Neural cell (in vitro differentiated cells): ENCODE results near the gene CAPN10. TPM values are rescaled to one million over a fixed set of nuclear protein-coding genes. Genes with fewer than 3 reads are reported as not detected.

Experiments
- H2AFZ ChIP-seq: fragments of 200-600, 300-800 bp; sonication (generic), shearing (Covaris generic); 2 replicates; pipeline ENCODE4 v1.6.0; 2014; ENCODE audit warnings: low read depth, mild to moderate bottlenecking, antibody characterized with exemption, low read length, moderate library complexity
- H3F3A ChIP-seq: fragments of 200-600 bp; shearing (Covaris generic); 2 replicates; pipeline ENCODE4 v1.6.1; 2016; ENCODE audit warnings: mild to moderate bottlenecking, moderate library complexity, mixed read lengths, antibody characterized with exemption, low read length; ENCODE audit not compliant: insufficient read depth, poor library complexity, severe bottlenecking
- H3K27ac ChIP-seq: fragments of 200-600, 300-800 bp; sonication (generic), shearing (Covaris generic); 2 replicates; pipeline ENCODE4 v1.5.1; 2014; ENCODE audit warnings: mild to moderate bottlenecking, low read length, moderate library complexity
- H3K27me3 ChIP-seq: fragments of 300-800, 200-600 bp; sonication (generic), shearing (Covaris generic); 2 replicates; pipeline ENCODE4 v1.6.0; 2014; ENCODE audit warnings: mild to moderate bottlenecking, low read depth, low read length, moderate library complexity; ENCODE audit not compliant: insufficient read depth
- H3K36me3 ChIP-seq: fragments of 300-800, 200-600 bp; sonication (generic), shearing (Covaris generic); 2 replicates; pipeline ENCODE4 v1.5.1; 2014; ENCODE audit warnings: mild to moderate bottlenecking, antibody characterized with exemption, low read length, moderate library complexity; ENCODE audit not compliant: insufficient read depth
- H3K4me2 ChIP-seq: fragments of 300-800, 200-600 bp; sonication (generic), shearing (Covaris generic); 2 replicates; pipeline ENCODE4 v1.6.0; 2014; ENCODE audit warnings: mild to moderate bottlenecking, low read length
- H3K4me3 ChIP-seq: fragments of 300-800, 200-600 bp; sonication (generic), shearing (Covaris generic); 2 replicates; pipeline ENCODE4 v1.5.1; 2014; ENCODE audit warnings: mild to moderate bottlenecking, low read length, moderate library complexity
- H3K79me2 ChIP-seq: fragments of 200-600 bp; shearing (Covaris generic); replicated peaks from 2 replicates; pipeline ENCODE4 v1.6.0; 2014; ENCODE audit warnings: mild to moderate bottlenecking, low read length, moderate library complexity; ENCODE audit not compliant: insufficient read depth
- H3K9ac ChIP-seq: fragments of 300-800, 200-600 bp; sonication (generic), shearing (Covaris generic); 2 replicates; pipeline ENCODE4 v1.6.1; 2016; ENCODE audit warnings: mild to moderate bottlenecking, low read length, mixed read lengths
- H3K9me2 ChIP-seq: fragments of 200-600 bp; shearing (Covaris generic); 2 replicates; pipeline ENCODE4 v1.6.1; 2016; ENCODE audit warnings: mild to moderate bottlenecking, low read length, mixed read lengths; ENCODE audit not compliant: insufficient read depth
- H3K9me3 ChIP-seq: fragments of 200-600, 300-800 bp; sonication (generic), shearing (Covaris generic); 2 replicates; pipeline ENCODE4 v1.6.1; 2016; ENCODE audit warnings: mild to moderate bottlenecking, mixed run types, low read length, moderate library complexity, mixed read lengths
- H4K20me1 ChIP-seq: fragments of 200-600 bp; shearing (Covaris generic); 2 replicates; pipeline ENCODE4 v1.6.1; 2016; ENCODE audit warnings: mild to moderate bottlenecking, mixed run types; ENCODE audit not compliant: insufficient read depth
- EP300 ChIP-seq: fragments of 450-650 bp; conservative IDR thresholded peaks from 2 replicates; pipeline ENCODE4 v1.6.1; 2014; ENCODE audit warnings: antibody characterized with exemption, mild to moderate bottlenecking, moderate library complexity; ENCODE audit not compliant: poor library complexity, severe bottlenecking
- EZH2 ChIP-seq: fragments of 200-600, 300-800 bp; shearing (Covaris generic), sonication (generic); IDR thresholded peaks from 2 replicates; pipeline ENCODE4 v1.6.1; 2014; ENCODE audit warnings: antibody characterized with exemption, low read length, borderline replicate concordance, mild to moderate bottlenecking; ENCODE audit not compliant: insufficient read depth, poor library complexity, severe bottlenecking
- MXI1 ChIP-seq: fragments of 450-650 bp; conservative IDR thresholded peaks from 2 replicates; pipeline ENCODE4 v1.6.1; 2014; ENCODE audit warnings: antibody characterized with exemption, mild to moderate bottlenecking; ENCODE audit not compliant: poor library complexity, severe bottlenecking
- POLR2AphosphoS5 ChIP-seq: IDR thresholded peaks from 2 replicates; pipeline ENCODE4 v1.6.1; 2012
- RAD21 ChIP-seq: fragments of 450-650 bp; conservative IDR thresholded peaks from 2 replicates; pipeline ENCODE4 v1.6.1; 2014; ENCODE audit warnings: antibody characterized with exemption, mild to moderate bottlenecking, moderate library complexity
- SMC3 ChIP-seq: fragments of 450-650 bp; conservative IDR thresholded peaks from 2 replicates; pipeline ENCODE4 v1.6.1; 2014; ENCODE audit warnings: antibody characterized with exemption, mild to moderate bottlenecking, moderate library complexity; ENCODE audit not compliant: poor library complexity
- TAF1 ChIP-seq: IDR thresholded peaks from 2 replicates; pipeline ENCODE4 v1.6.1; 2012; ENCODE audit warnings: low read depth
- polyA plus RNA-seq: library from polyadenylated mRNA; depleted of rRNA; stranded (reverse); fragments of >200 nt; gene quantifications from 2 replicates; pipeline ENCODE4 v1.2.3, GENCODE V29; 2014
- TF ChIP-seq, protein P1 (sequence below): fragments of 450-650 bp; IDR thresholded peaks from 2 replicates; pipeline ENCODE4 v1.5.1; 2014; ENCODE audit warnings: antibody characterized with exemption, mild to moderate bottlenecking, moderate library complexity; ENCODE audit not compliant: poor library complexity, severe bottlenecking
- TF ChIP-seq, protein P2 (sequence below): IDR thresholded peaks from 2 replicates; pipeline ENCODE4 v1.6.1; 2012; ENCODE audit warnings: borderline replicate concordance

CAPN10 gene
- polyA plus RNA-seq, 1 donor from 2014 or later: 120 TPM

DNA sequence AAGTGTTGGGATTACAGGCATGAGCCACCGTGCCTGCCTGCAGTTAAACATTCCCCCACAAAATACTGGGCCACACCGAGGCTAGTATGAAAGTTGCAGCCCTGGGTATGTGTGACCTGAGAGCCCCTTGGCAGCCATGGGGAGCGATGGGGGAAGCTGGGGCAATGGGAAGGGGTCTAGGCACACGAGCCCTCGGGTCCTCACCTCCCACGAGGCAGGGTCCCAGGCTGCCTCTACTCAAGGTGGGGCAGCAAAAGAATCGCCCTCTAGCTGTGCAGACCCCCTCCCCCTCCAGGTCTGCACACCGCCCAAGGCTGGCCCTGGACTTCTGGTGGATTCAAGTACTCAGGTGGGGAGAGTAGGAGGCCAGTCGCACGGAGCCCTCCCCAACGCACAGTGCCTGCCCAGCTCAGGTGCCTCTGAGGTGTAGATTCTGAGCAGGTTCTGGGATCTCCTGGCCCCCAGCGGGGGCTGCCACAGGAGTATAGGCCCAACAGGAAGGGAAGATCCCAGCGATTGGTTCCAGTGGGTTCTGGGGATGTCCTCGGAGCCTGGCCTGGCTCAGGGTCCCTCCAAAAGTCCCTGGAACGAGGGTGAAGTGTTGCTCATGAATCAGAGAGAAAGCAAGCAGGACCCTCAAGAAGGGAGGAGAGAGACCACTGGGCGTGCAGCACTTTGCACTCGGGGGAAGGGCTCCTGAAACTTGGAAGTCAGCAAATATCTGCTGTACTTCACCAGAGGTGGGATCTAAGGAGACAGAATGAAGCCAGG lies 41.4 kb downstream of the CAPN10 start:
- Histone ChIP-seq H3K27ac (no peak overlapping the region), H2AFZ (no peak overlapping the region), H3K9me2 (no peaks in the 10 kb centered on the region), H3K9ac (no peak overlapping the region), H3F3A (no peaks in the 10 kb centered on the region), H3K9me3 (no peaks in the 10 kb centered on the region), H4K20me1 (no peaks in the 10 kb centered on the region), H3K79me2 (no peaks in the 10 kb centered on the region), H3K4me2 (no peak overlapping the region), H3K27me3 (no peaks in the 10 kb centered on the region), H3K36me3 (no peaks in the 10 kb centered on the region), H3K4me3 (no peak overlapping the region)
- no peak for TF ChIP-seq POLR2AphosphoS5

GRCh38 chr2:240628507-240628807 lies 41.9 kb downstream of the CAPN10 start:
- no peak overlapping the region for H3K4me3 ChIP-seq
- TF ChIP-seq, protein P1, sequence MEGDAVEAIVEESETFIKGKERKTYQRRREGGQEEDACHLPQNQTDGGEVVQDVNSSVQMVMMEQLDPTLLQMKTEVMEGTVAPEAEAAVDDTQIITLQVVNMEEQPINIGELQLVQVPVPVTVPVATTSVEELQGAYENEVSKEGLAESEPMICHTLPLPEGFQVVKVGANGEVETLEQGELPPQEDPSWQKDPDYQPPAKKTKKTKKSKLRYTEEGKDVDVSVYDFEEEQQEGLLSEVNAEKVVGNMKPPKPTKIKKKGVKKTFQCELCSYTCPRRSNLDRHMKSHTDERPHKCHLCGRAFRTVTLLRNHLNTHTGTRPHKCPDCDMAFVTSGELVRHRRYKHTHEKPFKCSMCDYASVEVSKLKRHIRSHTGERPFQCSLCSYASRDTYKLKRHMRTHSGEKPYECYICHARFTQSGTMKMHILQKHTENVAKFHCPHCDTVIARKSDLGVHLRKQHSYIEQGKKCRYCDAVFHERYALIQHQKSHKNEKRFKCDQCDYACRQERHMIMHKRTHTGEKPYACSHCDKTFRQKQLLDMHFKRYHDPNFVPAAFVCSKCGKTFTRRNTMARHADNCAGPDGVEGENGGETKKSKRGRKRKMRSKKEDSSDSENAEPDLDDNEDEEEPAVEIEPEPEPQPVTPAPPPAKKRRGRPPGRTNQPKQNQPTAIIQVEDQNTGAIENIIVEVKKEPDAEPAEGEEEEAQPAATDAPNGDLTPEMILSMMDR: no peak
- TF ChIP-seq RAD21: no peak
- TF ChIP-seq TAF1: no peak
- no peak for TF ChIP-seq EP300
- TF ChIP-seq EZH2: no peak
- no peak for TF ChIP-seq MXI1
- TF ChIP-seq, protein P2, sequence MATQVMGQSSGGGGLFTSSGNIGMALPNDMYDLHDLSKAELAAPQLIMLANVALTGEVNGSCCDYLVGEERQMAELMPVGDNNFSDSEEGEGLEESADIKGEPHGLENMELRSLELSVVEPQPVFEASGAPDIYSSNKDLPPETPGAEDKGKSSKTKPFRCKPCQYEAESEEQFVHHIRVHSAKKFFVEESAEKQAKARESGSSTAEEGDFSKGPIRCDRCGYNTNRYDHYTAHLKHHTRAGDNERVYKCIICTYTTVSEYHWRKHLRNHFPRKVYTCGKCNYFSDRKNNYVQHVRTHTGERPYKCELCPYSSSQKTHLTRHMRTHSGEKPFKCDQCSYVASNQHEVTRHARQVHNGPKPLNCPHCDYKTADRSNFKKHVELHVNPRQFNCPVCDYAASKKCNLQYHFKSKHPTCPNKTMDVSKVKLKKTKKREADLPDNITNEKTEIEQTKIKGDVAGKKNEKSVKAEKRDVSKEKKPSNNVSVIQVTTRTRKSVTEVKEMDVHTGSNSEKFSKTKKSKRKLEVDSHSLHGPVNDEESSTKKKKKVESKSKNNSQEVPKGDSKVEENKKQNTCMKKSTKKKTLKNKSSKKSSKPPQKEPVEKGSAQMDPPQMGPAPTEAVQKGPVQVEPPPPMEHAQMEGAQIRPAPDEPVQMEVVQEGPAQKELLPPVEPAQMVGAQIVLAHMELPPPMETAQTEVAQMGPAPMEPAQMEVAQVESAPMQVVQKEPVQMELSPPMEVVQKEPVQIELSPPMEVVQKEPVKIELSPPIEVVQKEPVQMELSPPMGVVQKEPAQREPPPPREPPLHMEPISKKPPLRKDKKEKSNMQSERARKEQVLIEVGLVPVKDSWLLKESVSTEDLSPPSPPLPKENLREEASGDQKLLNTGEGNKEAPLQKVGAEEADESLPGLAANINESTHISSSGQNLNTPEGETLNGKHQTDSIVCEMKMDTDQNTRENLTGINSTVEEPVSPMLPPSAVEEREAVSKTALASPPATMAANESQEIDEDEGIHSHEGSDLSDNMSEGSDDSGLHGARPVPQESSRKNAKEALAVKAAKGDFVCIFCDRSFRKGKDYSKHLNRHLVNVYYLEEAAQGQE: no peak
- TF ChIP-seq SMC3: no peak
- TF ChIP-seq POLR2AphosphoS5: no peak
- H3F3A ChIP-seq: no peaks in the 10 kb centered on the region
- H3K36me3 ChIP-seq: no peaks in the 10 kb centered on the region
- no peak overlapping the region for H3K27ac ChIP-seq
- no peaks in the 10 kb centered on the region for H3K9me2 ChIP-seq
- H4K20me1 ChIP-seq: no peaks in the 10 kb centered on the region
- H3K4me2 ChIP-seq: no peak overlapping the region
- no peaks in the 10 kb centered on the region for H3K79me2 ChIP-seq
- no peak overlapping the region for H3K9ac ChIP-seq
- H2AFZ ChIP-seq: no peak overlapping the region
- no peaks in the 10 kb centered on the region for H3K27me3 ChIP-seq
- no peaks in the 10 kb centered on the region for H3K9me3 ChIP-seq
